HCT116 (cell line): ENCODE data around the gene COL23A1. TPM values are rescaled to one million over a fixed set of nuclear protein-coding genes. Genes with fewer than 3 reads are reported as not detected.

Experiments used
- ATAC-seq: fragments of 200-7000 bp; cut with Tn5 transposase; 2 replicates; pipeline ENCODE4 v1.9.1; 2020; ENCODE audit warnings: mild to moderate bottlenecking, moderate library complexity
- BruUV-seq: library from RNA; stranded (reverse); fragments of 400-500 nt; replicated peaks from 2 replicates; lab custom pipeline; 2021; lab: Mats Ljungman, UMichigan
- CTCF ChIA-PET: fragments of 300-600 bp; sonication (Branson Sonifier 250); formaldehyde crosslinking; loops from one replicate; lab custom pipeline; 2021; ENCODE audit warnings: antibody characterized with exemption; lab: Charles Lee
- POLR2A ChIA-PET: fragments of 300-600, 350-600 bp; sonication (Branson Sonifier 250); formaldehyde crosslinking; loops from one replicate; lab custom pipeline; 2021; ENCODE audit warnings: antibody characterized with exemption; lab: Charles Lee
- RAD21 ChIA-PET, 2 experiments: fragments of 300-600 bp; sonication (Branson Sonifier 250); formaldehyde crosslinking; loops; one replicate each; lab custom pipeline; 2023; ENCODE audit warnings: low total read pairs in 2 of 2; ENCODE audit not compliant: uncharacterized antibody in 2 of 2, unreplicated experiment in 2 of 2, low non-redundant PET in 1 of 2; lab: Charles Lee
- DNase-seq: peaks from one replicate; pipeline ENCODE4 v3.0.0-alpha.2; 2010; ENCODE audit warnings: low read depth, low spot score
- H2AFZ ChIP-seq: fragments of 200-600 bp; shearing (Covaris generic), sonication (generic); 2 replicates; pipeline ENCODE4 v1.6.1; 2017; ENCODE audit warnings: low read depth, mixed run types, mixed read lengths, antibody characterized with exemption, low read length; ENCODE audit not compliant: poor library complexity, severe bottlenecking
- H3K27ac ChIP-seq: 2 replicates; pipeline ENCODE4 v1.5.1; 2012; ENCODE audit warnings: low read depth, low read length
- H3K27me3 ChIP-seq: fragments of 200-600 bp; sonication (generic); 2 replicates; pipeline ENCODE4 v1.6.1; 2016; ENCODE audit warnings: mixed run types, low read length, mixed read lengths; ENCODE audit not compliant: insufficient read depth
- H3K36me3 ChIP-seq, 2 experiments: fragments of 200-500 bp in 1 of 2; fragments of 200-600 bp in 1 of 2; sonication (Bioruptor generic) in 1 of 2; sonication (generic) in 1 of 2; 2 replicates each; pipeline versions ENCODE4 v1.5.1 to v1.6.1; 2014 to 2016; ENCODE audit warnings: low read length in 2 of 2, inconsistent platforms in 1 of 2, mixed read lengths in 1 of 2, mixed run types in 1 of 2; ENCODE audit not compliant: insufficient read depth in 2 of 2, control insufficient read depth in 1 of 2
- H3K4me1 ChIP-seq, 2 experiments: fragments of 200-600 bp in 1 of 2; sonication (generic) in 1 of 2; 2 replicates each; pipeline versions ENCODE4 v1.5.1 to v1.6.1; 2012 to 2017; ENCODE audit warnings: low read length in 2 of 2, inconsistent platforms in 1 of 2, mild to moderate bottlenecking in 1 of 2, mixed read lengths in 1 of 2, mixed run types in 1 of 2, moderate library complexity in 1 of 2; ENCODE audit not compliant: insufficient read depth in 2 of 2, control insufficient read depth in 1 of 2
- H3K4me2 ChIP-seq: fragments of 200-600 bp; sonication (generic); 2 replicates; pipeline ENCODE4 v1.6.1; 2017; ENCODE audit warnings: mixed run types, low read length, mixed read lengths
- H3K4me3 ChIP-seq, 2 experiments: fragments of 200-600 bp in 1 of 2; sonication (generic) in 1 of 2; replicated peaks in 1 of 2; 2 replicates each; pipeline ENCODE4 v1.5.1; 2011 to 2016; ENCODE audit warnings: low read length in 2 of 2, control low read depth in 1 of 2, low read depth in 1 of 2, mild to moderate bottlenecking in 1 of 2, mixed read lengths in 1 of 2, mixed run types in 1 of 2
- H3K79me2 ChIP-seq: fragments of 200-600 bp; sonication (generic); 2 replicates; pipeline ENCODE4 v1.6.1; 2017; ENCODE audit warnings: mild to moderate bottlenecking, mixed run types, low read length, moderate library complexity, mixed read lengths; ENCODE audit not compliant: insufficient read depth
- H3K9ac ChIP-seq: fragments of 200-600 bp; sonication (generic); 2 replicates; pipeline ENCODE4 v1.6.1; 2016; ENCODE audit warnings: low read length, mixed read lengths
- H3K9me2 ChIP-seq: fragments of 200-600 bp; sonication (generic), shearing (Covaris generic); 2 replicates; pipeline ENCODE4 v1.6.1; 2017; ENCODE audit warnings: mixed run types, mild to moderate bottlenecking, moderate library complexity; ENCODE audit not compliant: insufficient read depth
- H3K9me3 ChIP-seq, 2 experiments: fragments of 200-500 bp in 1 of 2; fragments of 200-600 bp in 1 of 2; sonication (Bioruptor generic) in 1 of 2; sonication (generic) in 1 of 2; 2 replicates each; pipeline ENCODE4 v1.6.1; 2014 to 2017; ENCODE audit warnings: low read length in 2 of 2, mixed read lengths in 2 of 2, inconsistent platforms in 1 of 2, low read depth in 1 of 2, mild to moderate bottlenecking in 1 of 2, mixed run types in 1 of 2, moderate library complexity in 1 of 2; ENCODE audit not compliant: control insufficient read depth in 1 of 2, insufficient read depth in 1 of 2
- H4K20me1 ChIP-seq: fragments of 200-600 bp; sonication (generic), shearing (Covaris generic); 2 replicates; pipeline ENCODE4 v1.6.1; 2017; ENCODE audit warnings: mixed run types, mild to moderate bottlenecking, moderate library complexity; ENCODE audit not compliant: insufficient read depth
- CBX3 ChIP-seq: IDR thresholded peaks from 2 replicates; pipeline ENCODE4 v1.6.1; 2012; ENCODE audit warnings: low read depth
- CEBPB ChIP-seq: IDR thresholded peaks from 2 replicates; pipeline ENCODE4 v1.6.1; 2012; ENCODE audit warnings: low read depth
- ELF1 ChIP-seq: IDR thresholded peaks from 2 replicates; pipeline ENCODE4 v1.6.1; 2012; ENCODE audit warnings: low read depth, borderline replicate concordance
- EZH2 ChIP-seq: fragments of 200-600 bp; sonication (generic); IDR thresholded peaks from 2 replicates; pipeline ENCODE4 v1.6.1; 2017; ENCODE audit warnings: antibody characterized with exemption, mixed run types
- EZH2phosphoT487 ChIP-seq: fragments of 200-600 bp; IDR thresholded peaks from 2 replicates; pipeline ENCODE4 v1.6.1; 2018; ENCODE audit warnings: antibody characterized with exemption, borderline replicate concordance
- FOSL1 ChIP-seq: IDR thresholded peaks from 2 replicates; pipeline ENCODE4 v1.6.1; 2012; ENCODE audit warnings: low read depth
- JUND ChIP-seq: IDR thresholded peaks from 2 replicates; pipeline ENCODE4 v1.6.1; 2012
- POLR2AphosphoS5 ChIP-seq: IDR thresholded peaks from 2 replicates; pipeline ENCODE4 v1.6.1; 2011; ENCODE audit warnings: mild to moderate bottlenecking, low read depth, low read length, moderate library complexity
- RAD21 ChIP-seq: IDR thresholded peaks from 2 replicates; pipeline ENCODE4 v1.6.1; 2012; ENCODE audit warnings: low read depth, mild to moderate bottlenecking
- SP1 ChIP-seq: IDR thresholded peaks from 2 replicates; pipeline ENCODE4 v1.6.1; 2012; ENCODE audit warnings: low read depth
- SRF ChIP-seq: IDR thresholded peaks from 2 replicates; pipeline ENCODE4 v1.6.1; 2012; ENCODE audit warnings: low read depth
- TCF7L2 ChIP-seq: IDR thresholded peaks from 2 replicates; pipeline ENCODE4 v1.7.0; 2011; ENCODE audit warnings: borderline replicate concordance, inconsistent platforms; ENCODE audit not compliant: insufficient read depth, insufficient read length; ENCODE audit errors: extremely low read depth
- YY1 ChIP-seq: IDR thresholded peaks from 2 replicates; pipeline ENCODE4 v1.6.1; 2011; ENCODE audit warnings: low read length, low read depth, moderate library complexity, mild to moderate bottlenecking; ENCODE audit not compliant: insufficient replicate concordance; ENCODE audit errors: extremely low read depth
- ZFX ChIP-seq: fragments of 450-650 bp; IDR thresholded peaks from 2 replicates; pipeline ENCODE4 v1.6.1; 2017
- intact Hi-C: fragments of 100-400 bp; cut with micrococcal nuclease; formaldehyde crosslinking; loops from 2 replicates; pipeline ENCODE4 v1.10.0; 2022
- total RNA-seq: library from RNA; stranded (reverse); gene quantifications from one replicate; pipeline ENCODE4 v1.2.1, GENCODE V29; 2021; ENCODE audit not compliant: unreplicated experiment
- TF ChIP-seq, protein P1 (sequence below): IDR thresholded peaks from 2 replicates; pipeline ENCODE4 v1.6.1; 2012; ENCODE audit warnings: low read depth
- TF ChIP-seq, protein P2 (sequence below): IDR thresholded peaks from 2 replicates; pipeline ENCODE4 v1.6.1; 2012
- TF ChIP-seq, protein P3 (sequence below): IDR thresholded peaks from 2 replicates; pipeline ENCODE4 v1.6.1; 2012

COL23A1 gene
- total RNA-seq, 1 experiment from 2014 or later: not detected

DNA sequence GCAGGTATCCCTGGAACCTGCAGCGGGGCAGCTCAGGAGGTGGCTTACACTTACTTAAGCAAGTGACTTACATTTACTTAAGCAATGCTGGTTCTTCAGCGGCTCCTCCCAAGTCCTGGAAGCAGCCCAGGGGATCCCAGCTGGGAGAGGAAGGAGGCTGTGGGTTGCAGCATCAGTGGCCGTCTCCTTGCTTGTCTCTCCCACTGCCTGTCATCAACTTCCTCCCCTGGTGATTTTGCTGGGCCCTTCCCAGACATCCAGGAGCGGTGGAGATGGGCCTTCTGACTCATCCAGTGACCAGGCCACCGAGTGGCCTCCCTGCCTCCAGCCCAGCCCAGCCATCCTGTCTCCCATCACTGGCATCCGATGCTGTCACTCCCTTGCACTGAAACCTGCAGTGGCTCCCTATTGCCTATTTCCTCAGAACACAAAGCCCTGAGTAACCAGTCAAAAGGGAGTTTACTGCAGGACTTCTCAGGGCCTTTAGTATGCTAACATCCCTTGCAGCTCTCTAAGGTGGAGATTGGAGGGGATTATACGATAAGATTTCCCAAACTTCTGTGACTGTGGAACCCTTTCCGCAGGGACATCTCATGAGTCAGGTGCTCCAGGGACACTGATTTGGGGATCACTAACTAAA, 201.7 kb downstream of the COL23A1 start:
- no peaks in the 10 kb centered on the region for H3K79me2 ChIP-seq
- DNase-seq (no peak), ATAC-seq (no peak)
- no peaks in the 10 kb centered on the region for H4K20me1 ChIP-seq
- no peak overlapping the region for H2AFZ ChIP-seq
- BruUV-seq: no TSS peak
- H3K27ac ChIP-seq: no peak overlapping the region
- no peaks in the 10 kb centered on the region for H3K36me3 ChIP-seq
- no peaks in the 10 kb centered on the region for H3K9me2 ChIP-seq
- POLR2A ChIA-PET: no interaction called here
- H3K27me3 ChIP-seq: peaks cover 28% of the 10 kb centered on the region
- no peak overlapping the region for H3K9ac ChIP-seq
- RAD21 ChIA-PET: no interaction called here
- no peak overlapping the region for H3K4me2 ChIP-seq
- peaks cover 0 to 6% of the 10 kb centered on the region in 2 experiments; a peak in 1 of 4 replicates for H3K4me1 ChIP-seq
- intact Hi-C loops: no loop called here
- H3K4me3 ChIP-seq: no peak overlapping the region
- TF ChIP-seq FOSL1: no peak
- TF ChIP-seq YY1: no peak
- no peak for TF ChIP-seq TCF7L2
- TF ChIP-seq SRF: no peak
- TF ChIP-seq, protein P1, sequence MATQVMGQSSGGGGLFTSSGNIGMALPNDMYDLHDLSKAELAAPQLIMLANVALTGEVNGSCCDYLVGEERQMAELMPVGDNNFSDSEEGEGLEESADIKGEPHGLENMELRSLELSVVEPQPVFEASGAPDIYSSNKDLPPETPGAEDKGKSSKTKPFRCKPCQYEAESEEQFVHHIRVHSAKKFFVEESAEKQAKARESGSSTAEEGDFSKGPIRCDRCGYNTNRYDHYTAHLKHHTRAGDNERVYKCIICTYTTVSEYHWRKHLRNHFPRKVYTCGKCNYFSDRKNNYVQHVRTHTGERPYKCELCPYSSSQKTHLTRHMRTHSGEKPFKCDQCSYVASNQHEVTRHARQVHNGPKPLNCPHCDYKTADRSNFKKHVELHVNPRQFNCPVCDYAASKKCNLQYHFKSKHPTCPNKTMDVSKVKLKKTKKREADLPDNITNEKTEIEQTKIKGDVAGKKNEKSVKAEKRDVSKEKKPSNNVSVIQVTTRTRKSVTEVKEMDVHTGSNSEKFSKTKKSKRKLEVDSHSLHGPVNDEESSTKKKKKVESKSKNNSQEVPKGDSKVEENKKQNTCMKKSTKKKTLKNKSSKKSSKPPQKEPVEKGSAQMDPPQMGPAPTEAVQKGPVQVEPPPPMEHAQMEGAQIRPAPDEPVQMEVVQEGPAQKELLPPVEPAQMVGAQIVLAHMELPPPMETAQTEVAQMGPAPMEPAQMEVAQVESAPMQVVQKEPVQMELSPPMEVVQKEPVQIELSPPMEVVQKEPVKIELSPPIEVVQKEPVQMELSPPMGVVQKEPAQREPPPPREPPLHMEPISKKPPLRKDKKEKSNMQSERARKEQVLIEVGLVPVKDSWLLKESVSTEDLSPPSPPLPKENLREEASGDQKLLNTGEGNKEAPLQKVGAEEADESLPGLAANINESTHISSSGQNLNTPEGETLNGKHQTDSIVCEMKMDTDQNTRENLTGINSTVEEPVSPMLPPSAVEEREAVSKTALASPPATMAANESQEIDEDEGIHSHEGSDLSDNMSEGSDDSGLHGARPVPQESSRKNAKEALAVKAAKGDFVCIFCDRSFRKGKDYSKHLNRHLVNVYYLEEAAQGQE: no peak
- TF ChIP-seq POLR2AphosphoS5: no peak
- TF ChIP-seq CBX3: no peak
- no peak for TF ChIP-seq EZH2phosphoT487
- TF ChIP-seq ELF1: no peak
- TF ChIP-seq ZFX: no peak
- TF ChIP-seq, protein P2, sequence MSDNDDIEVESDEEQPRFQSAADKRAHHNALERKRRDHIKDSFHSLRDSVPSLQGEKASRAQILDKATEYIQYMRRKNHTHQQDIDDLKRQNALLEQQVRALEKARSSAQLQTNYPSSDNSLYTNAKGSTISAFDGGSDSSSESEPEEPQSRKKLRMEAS: no peak
- TF ChIP-seq JUND: no peak
- no peak for TF ChIP-seq EZH2
- TF ChIP-seq, protein P3, sequence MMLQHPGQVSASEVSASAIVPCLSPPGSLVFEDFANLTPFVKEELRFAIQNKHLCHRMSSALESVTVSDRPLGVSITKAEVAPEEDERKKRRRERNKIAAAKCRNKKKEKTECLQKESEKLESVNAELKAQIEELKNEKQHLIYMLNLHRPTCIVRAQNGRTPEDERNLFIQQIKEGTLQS: no peak
- TF ChIP-seq CEBPB: no peak
- no peak for TF ChIP-seq RAD21
- no peak for TF ChIP-seq SP1
- CTCF ChIA-PET: no interaction called here
- no peaks in the 10 kb centered on the region for H3K9me3 ChIP-seq
